Measurements from ENCODE around the gene AFF3. TPM values are rescaled to one million over a fixed set of nuclear protein-coding genes. Genes with fewer than 3 reads are reported as not detected.

Gene AFF3
- total and polyA plus RNA-seq, 2 of the 8 experiments (the other 6 are each of a cell fraction or from before 2014, with no cell fraction given), result 0.27 to 3.0 TPM

- WGBS, 2 experiments (ENCODE audit: extremely low coverage in 1 of 2, insufficient coverage in 1 of 2, insufficient read length in 1 of 2, insufficient replicate concordance in 2 of 2, low coverage in 1 of 2, low lambda C conversion rate in 2 of 2, missing lambda C conversion rate in 1 of 2), result 90% methylated on average over 5 of the region's 5 CpGs; no CpG with 5 or more reads in 1 of the 2 experiments
- Histone ChIP-seq H3K18ac (ENCODE audit: extremely low read depth, low read length) (no peak overlapping the region), H3K4me3 (ENCODE audit: extremely low read depth in 1 of 4, insufficient read depth in 2 of 4, low read depth in 3 of 4, low read length in 4 of 4) (no peak overlapping the region), H4K91ac (replicated peaks; ENCODE audit: insufficient read length, low read length) (no peak overlapping the region), H3K4me2 (ENCODE audit: insufficient read depth in 1 of 2, low read depth in 2 of 2, low read length in 2 of 2) (no peak overlapping the region), H2BK20ac (ENCODE audit: low read length) (no peak overlapping the region), H3K27ac (ENCODE audit: low read depth, low read length) (no peak overlapping the region), H2BK120ac (replicated peaks; ENCODE audit: low read depth, low read length) (no peak overlapping the region), H3K9ac (replicated peaks in 1 of 4; ENCODE audit: extremely low read depth in 1 of 4, low read depth in 3 of 4, low read length in 3 of 4) (no peak overlapping the region), H2BK15ac (ENCODE audit: low read length) (no peak overlapping the region), H4K5ac (ENCODE audit: insufficient read length, low read depth, low read length) (no peak overlapping the region), H3K9me3 (ENCODE audit: insufficient read depth in 2 of 2, low read depth in 1 of 2, low read length in 1 of 2) (no peaks in the 10 kb centered on the region), H2BK5ac (ENCODE audit: low read depth, low read length) (no peak overlapping the region), H4K20me1 (replicated peaks in 1 of 2; ENCODE audit: control insufficient read depth in 1 of 2, insufficient read depth in 2 of 2, low read length in 2 of 2) (no peaks in the 10 kb centered on the region), H3K79me2 (ENCODE audit: control insufficient read depth in 1 of 2, insufficient read depth in 2 of 2, low read length in 2 of 2) (no peaks in the 10 kb centered on the region), H3K27me3 (replicated peaks in 1 of 4; ENCODE audit: control insufficient read depth in 3 of 4, extremely low read depth in 1 of 4, insufficient read depth in 3 of 4, low read length in 3 of 4) (no peaks in the 10 kb centered on the region), H4K8ac (ENCODE audit: extremely low read depth, insufficient read depth, low read length) (no peak overlapping the region), H3K14ac (ENCODE audit: insufficient read length) (no peak overlapping the region), H2BK12ac (ENCODE audit: low read depth, low read length) (no peak overlapping the region), H3K4ac (replicated peaks; ENCODE audit: insufficient read length, low read depth, low read length) (no peak overlapping the region), H3K36me3 (ENCODE audit: control insufficient read depth in 2 of 4, insufficient read depth in 4 of 4, low read length in 3 of 4) (no peaks in the 10 kb centered on the region), H2AK5ac (ENCODE audit: low read depth, low read length) (no peak overlapping the region), H3K23me2 (ENCODE audit: low read depth, low read length) (no peaks in the 10 kb centered on the region), H3K79me1 (ENCODE audit: low read depth, low read length) (no peaks in the 10 kb centered on the region), H3K23ac (ENCODE audit: insufficient read length) (no peak overlapping the region), H2AFZ (ENCODE audit: low read length) (no peak overlapping the region), H3K56ac (replicated peaks; ENCODE audit: insufficient read length, low read depth, low read length) (no peak overlapping the region), H3K4me1 (replicated peaks in 1 of 4; ENCODE audit: control insufficient read depth in 3 of 4, insufficient read depth in 4 of 4, low read length in 3 of 4) (peaks cover 0 to under 1% (median 0%) of the 10 kb centered on the region in 4 experiments; a peak in 1 of 7 replicates)
- ChIA-PET CTCF (ENCODE audit: partially characterized antibody) (interaction anchor here (2.5 kb wide), 1 partner anchor 458 kb away, joined by 5 read pairs; no protein-coding TSS in a partner anchor), POLR2A (ENCODE audit: partially characterized antibody) (no interaction called here)
- DNase-seq (ENCODE audit: low read depth in 1 of 2, low spot score in 2 of 2), result no peak
- FAIRE-seq, result no peak
- no peak for TF ChIP-seq SIN3A (conservative IDR thresholded peaks at IDR 0.05 in 1 of 2, IDR thresholded peaks at IDR 0.05 in 1 of 2; ENCODE audit: low read depth in 1 of 2, low read length in 2 of 2)
- no peak for TF ChIP-seq SP4 (IDR thresholded peaks at IDR 0.05; ENCODE audit: low read length)
- no peak for TF ChIP-seq RXRA (IDR thresholded peaks at IDR 0.05; ENCODE audit: insufficient read depth, low read depth, low read length)
- no peak for TF ChIP-seq EGR1 (IDR thresholded peaks at IDR 0.05; ENCODE audit: borderline replicate concordance, low read depth, low read length)
- no peak for TF ChIP-seq SRF (IDR thresholded peaks at IDR 0.05; ENCODE audit: low read depth, low read length)
- no peak for TF ChIP-seq RBBP5 (IDR thresholded peaks at IDR 0.05; ENCODE audit: borderline replicate concordance, low read depth, low read length)
- TF ChIP-seq HDAC2 (IDR thresholded peaks at IDR 0.05; ENCODE audit: borderline replicate concordance in 1 of 2, low read depth in 2 of 2, low read length in 2 of 2), result no peak
- no peak for TF ChIP-seq EP300 (IDR thresholded peaks at IDR 0.05; ENCODE audit: borderline replicate concordance in 1 of 2, low read depth in 2 of 2, low read length in 2 of 2)
- TF ChIP-seq PHF8 (conservative IDR thresholded peaks at IDR 0.05; ENCODE audit: low read depth, low read length), result no peak
- no peak for TF ChIP-seq TCF12 (IDR thresholded peaks at IDR 0.05; ENCODE audit: low read depth, low read length)
Observed at GRCh38 chr2:99787769-99788382, 354.5 kb downstream of the AFF3 start.
